ENCODE results near the gene NFAT5.
"Not testable (repeated sequence)": the region's sequence is repeated elsewhere in the genome, so short reads cannot be mapped to it uniquely, and the experiment has no call there.

Gene NFAT5

GRCh38 chr16:69532641-69533455, 32.9 kb upstream of the NFAT5 start:
- no peak overlapping the region; the same call in 1 of the 2 replicates for H3K4me3 ChIP-seq (ENCODE audit: low read depth, low read length)
- no peaks in the 10 kb centered on the region for H3K9me3 ChIP-seq (ENCODE audit: control insufficient read depth, insufficient read depth, low read length)
- H3K27ac ChIP-seq (ENCODE audit: low read depth, low read length): no peak overlapping the region
- no peaks in the 10 kb centered on the region for H3K36me3 ChIP-seq (ENCODE audit: control insufficient read depth, insufficient read depth, low read length)
- no peaks in the 10 kb centered on the region for H3K27me3 ChIP-seq (ENCODE audit: control insufficient read depth, insufficient read depth, low read length)
- H3K9ac ChIP-seq (ENCODE audit: low read depth, low read length): no peak overlapping the region
- peaks cover 24% of the 10 kb centered on the region for H3K4me1 ChIP-seq (ENCODE audit: control insufficient read depth, insufficient read depth, low read length)

DNA sequence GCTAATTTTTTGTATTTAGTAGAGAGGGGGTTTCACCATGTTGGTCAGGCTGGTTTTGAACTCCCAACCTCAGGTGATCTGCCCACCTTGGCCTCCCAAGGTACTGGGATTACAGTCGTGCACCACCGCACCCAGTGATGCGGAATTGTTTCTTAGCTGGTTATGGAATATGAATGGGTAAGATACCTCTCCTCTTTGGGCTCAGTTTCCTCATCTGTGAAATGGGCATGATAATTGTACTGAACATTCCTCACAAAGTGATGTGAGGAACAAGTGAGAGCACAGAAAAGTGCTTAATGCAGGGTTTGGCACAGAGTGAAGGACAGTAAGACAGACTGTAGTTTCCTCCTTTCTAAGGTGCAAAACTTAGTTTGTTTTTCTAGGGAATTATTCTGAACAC, 31.0 kb upstream of the NFAT5 start:
- Histone ChIP-seq H3K36me3 (ENCODE audit: control insufficient read depth, insufficient read depth, low read length) (no peaks in the 10 kb centered on the region), H3K27me3 (ENCODE audit: control insufficient read depth, insufficient read depth, low read length) (no peaks in the 10 kb centered on the region), H3K4me1 (ENCODE audit: control insufficient read depth, insufficient read depth, low read length) (peaks cover 18% of the 10 kb centered on the region), H3K9me3 (ENCODE audit: control insufficient read depth, insufficient read depth, low read length) (no peaks in the 10 kb centered on the region), H3K27ac (ENCODE audit: low read depth, low read length) (peak overlapping the region; percentile 4), H3K4me3 (ENCODE audit: low read depth, low read length) (no peak overlapping the region), H3K9ac (ENCODE audit: low read depth, low read length) (no peak overlapping the region)

DNA sequence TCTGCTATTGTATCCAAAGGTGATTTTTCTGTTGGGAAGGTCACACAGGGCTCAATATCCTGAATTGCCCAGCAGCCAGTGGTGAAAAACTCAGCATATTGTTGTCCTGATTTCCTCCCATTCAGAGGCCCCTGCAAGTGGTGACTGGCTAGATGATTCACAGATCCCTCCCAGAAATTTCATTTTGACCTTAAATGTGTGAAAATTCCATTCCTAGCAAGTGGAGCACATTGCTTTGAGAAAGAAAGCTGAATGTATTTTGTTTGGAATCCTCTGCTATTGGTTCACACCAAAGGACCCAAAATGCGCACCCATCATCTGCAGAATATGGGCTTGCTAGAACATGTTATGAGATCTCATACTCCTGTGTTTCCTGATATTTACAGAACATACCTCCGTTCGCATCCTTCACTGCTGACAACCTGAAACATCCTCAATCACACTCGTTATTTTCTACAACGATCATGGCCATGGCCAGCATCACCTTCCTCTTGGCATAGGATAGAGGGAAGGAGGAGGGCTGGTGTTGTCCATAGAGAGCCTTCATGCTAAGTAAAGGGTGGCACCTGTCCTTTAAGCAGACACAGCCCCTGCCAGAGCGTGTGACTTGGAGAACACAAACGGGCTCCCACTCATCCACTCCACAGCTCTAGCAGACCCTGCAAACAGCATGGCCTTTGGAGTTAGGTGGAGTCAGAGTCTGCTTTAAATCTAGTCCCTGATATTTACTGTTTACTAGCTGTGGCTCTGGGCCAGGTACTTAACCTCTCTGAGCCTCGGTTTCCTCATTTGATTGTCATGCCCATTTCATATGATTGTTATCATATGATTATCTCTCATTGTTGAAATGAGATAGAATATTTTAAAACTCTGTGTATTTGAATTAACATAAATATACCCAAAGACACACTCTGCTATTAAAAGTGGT, 30.4 kb upstream of the NFAT5 start:
- no peaks in the 10 kb centered on the region for H3K27me3 ChIP-seq (ENCODE audit: control insufficient read depth, insufficient read depth, low read length)
- peak overlapping the region; percentile 4 for H3K27ac ChIP-seq (ENCODE audit: low read depth, low read length)
- H3K4me1 ChIP-seq (ENCODE audit: control insufficient read depth, insufficient read depth, low read length): peaks cover 14% of the 10 kb centered on the region
- no peaks in the 10 kb centered on the region for H3K9me3 ChIP-seq (ENCODE audit: control insufficient read depth, insufficient read depth, low read length)
- H3K4me3 ChIP-seq (ENCODE audit: low read depth, low read length): no peak overlapping the region
- H3K36me3 ChIP-seq (ENCODE audit: control insufficient read depth, insufficient read depth, low read length): no peaks in the 10 kb centered on the region
- H3K9ac ChIP-seq (ENCODE audit: low read depth, low read length): no peak overlapping the region

- H3K36me3 ChIP-seq (ENCODE audit: control insufficient read depth, insufficient read depth, low read length): no peaks in the 10 kb centered on the region
- H3K4me1 ChIP-seq (ENCODE audit: control insufficient read depth, insufficient read depth, low read length): peaks cover 5% of the 10 kb centered on the region
- H3K9me3 ChIP-seq (ENCODE audit: control insufficient read depth, insufficient read depth, low read length): no peaks in the 10 kb centered on the region
- no peak overlapping the region for H3K9ac ChIP-seq (ENCODE audit: low read depth, low read length)
- H3K27me3 ChIP-seq (ENCODE audit: control insufficient read depth, insufficient read depth, low read length): no peaks in the 10 kb centered on the region
- no peak overlapping the region for H3K27ac ChIP-seq (ENCODE audit: low read depth, low read length)
- no peak overlapping the region for H3K4me3 ChIP-seq (ENCODE audit: low read depth, low read length)
Measured at GRCh38 chr16:69537706-69538080, 28.1 kb upstream of the NFAT5 start.

DNA sequence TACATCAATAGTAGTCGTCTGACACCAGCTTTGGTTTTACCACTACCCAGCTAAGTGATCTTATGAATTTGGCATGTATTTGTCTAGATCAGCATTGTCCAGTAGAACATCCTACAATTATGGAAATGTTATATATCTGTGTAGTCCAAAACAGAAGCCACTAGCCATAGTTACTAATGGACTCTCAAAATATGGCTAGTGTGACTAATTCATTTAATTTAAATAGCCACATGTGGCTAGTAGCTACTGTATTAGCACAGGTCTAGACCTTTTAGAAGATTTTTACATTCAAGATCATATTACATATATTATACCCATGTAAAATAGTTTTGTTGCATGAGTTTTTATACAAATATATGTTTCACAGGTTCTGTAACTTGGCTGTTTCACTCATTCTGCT, 27.0 kb upstream of the NFAT5 start:
- no peak overlapping the region for H3K4me3 ChIP-seq (ENCODE audit: low read depth, low read length)
- H3K9ac ChIP-seq (ENCODE audit: low read depth, low read length): no peak overlapping the region
- H3K36me3 ChIP-seq (ENCODE audit: control insufficient read depth, insufficient read depth, low read length): no peaks in the 10 kb centered on the region
- H3K4me1 ChIP-seq (ENCODE audit: control insufficient read depth, insufficient read depth, low read length): no peaks in the 10 kb centered on the region
- H3K9me3 ChIP-seq (ENCODE audit: control insufficient read depth, insufficient read depth, low read length): no peaks in the 10 kb centered on the region
- H3K27me3 ChIP-seq (ENCODE audit: control insufficient read depth, insufficient read depth, low read length): no peaks in the 10 kb centered on the region
- H3K27ac ChIP-seq (ENCODE audit: low read depth, low read length): no peak overlapping the region

- Histone ChIP-seq H3K4me1 (ENCODE audit: control insufficient read depth, insufficient read depth, low read length) (no peaks in the 10 kb centered on the region), H3K36me3 (ENCODE audit: control insufficient read depth, insufficient read depth, low read length) (no peaks in the 10 kb centered on the region), H3K4me3 (ENCODE audit: low read depth, low read length) (no peak overlapping the region), H3K27ac (ENCODE audit: low read depth, low read length) (no peak overlapping the region), H3K27me3 (ENCODE audit: control insufficient read depth, insufficient read depth, low read length) (no peaks in the 10 kb centered on the region), H3K9ac (ENCODE audit: low read depth, low read length) (no peak overlapping the region), H3K9me3 (ENCODE audit: control insufficient read depth, insufficient read depth, low read length) (no peaks in the 10 kb centered on the region)
Measured at GRCh38 chr16:69542974-69543373, 22.8 kb upstream of the NFAT5 start.

DNA sequence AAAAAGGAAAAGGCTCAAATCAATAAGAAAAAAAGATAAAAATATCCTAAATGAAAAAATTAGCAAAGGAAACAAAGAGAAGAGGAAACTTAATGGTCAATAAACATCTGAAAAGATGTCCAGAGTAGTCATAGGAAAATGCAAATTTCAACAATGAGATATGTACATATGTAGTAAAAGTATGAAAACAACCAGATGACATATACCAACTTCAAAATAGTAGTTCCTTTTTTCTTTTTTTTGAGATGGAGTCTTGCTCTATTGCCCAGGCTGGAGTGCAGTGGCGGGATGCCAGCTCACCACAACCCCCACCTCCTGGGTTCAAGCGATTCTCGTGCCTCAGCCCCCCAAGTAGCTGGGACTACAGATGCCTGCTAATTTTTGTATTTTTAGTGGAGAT, 21.7 kb upstream of the NFAT5 start:
- Histone ChIP-seq H3K27ac (ENCODE audit: low read depth, low read length) (no peak overlapping the region), H3K4me3 (ENCODE audit: low read depth, low read length) (no peak overlapping the region), H3K27me3 (ENCODE audit: control insufficient read depth, insufficient read depth, low read length) (no peaks in the 10 kb centered on the region), H3K9me3 (ENCODE audit: control insufficient read depth, insufficient read depth, low read length) (no peaks in the 10 kb centered on the region), H3K36me3 (ENCODE audit: control insufficient read depth, insufficient read depth, low read length) (no peaks in the 10 kb centered on the region), H3K4me1 (ENCODE audit: control insufficient read depth, insufficient read depth, low read length) (no peaks in the 10 kb centered on the region), H3K9ac (ENCODE audit: low read depth, low read length) (no peak overlapping the region)

DNA sequence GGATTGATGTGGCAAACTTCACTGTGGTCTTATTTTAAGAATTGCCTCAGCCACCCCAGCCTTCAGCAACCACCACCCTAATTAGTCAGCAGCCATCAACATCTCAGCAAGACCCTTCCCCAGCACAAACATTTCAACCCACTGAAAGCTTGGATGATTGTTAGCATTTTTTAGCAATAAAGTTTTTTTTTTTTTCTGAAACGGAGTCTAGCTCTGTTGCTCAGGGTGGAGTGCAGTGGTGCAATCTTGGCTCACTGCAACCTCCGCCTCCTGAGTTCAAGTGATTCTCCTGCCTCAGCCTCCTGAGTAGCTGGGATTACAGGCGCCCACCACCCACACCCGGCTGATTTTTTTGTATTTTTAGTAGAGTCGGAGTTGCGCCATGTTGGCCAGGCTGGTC, 19.1 kb upstream of the NFAT5 start:
- not testable (repeated sequence) for H3K9ac ChIP-seq (ENCODE audit: low read depth, low read length); H3K9me3 ChIP-seq (ENCODE audit: control insufficient read depth, insufficient read depth, low read length); H3K27ac ChIP-seq (ENCODE audit: low read depth, low read length); H3K36me3 ChIP-seq (ENCODE audit: control insufficient read depth, insufficient read depth, low read length); H3K4me3 ChIP-seq (ENCODE audit: low read depth, low read length); H3K27me3 ChIP-seq (ENCODE audit: control insufficient read depth, insufficient read depth, low read length); H3K4me1 ChIP-seq (ENCODE audit: control insufficient read depth, insufficient read depth, low read length)

DNA sequence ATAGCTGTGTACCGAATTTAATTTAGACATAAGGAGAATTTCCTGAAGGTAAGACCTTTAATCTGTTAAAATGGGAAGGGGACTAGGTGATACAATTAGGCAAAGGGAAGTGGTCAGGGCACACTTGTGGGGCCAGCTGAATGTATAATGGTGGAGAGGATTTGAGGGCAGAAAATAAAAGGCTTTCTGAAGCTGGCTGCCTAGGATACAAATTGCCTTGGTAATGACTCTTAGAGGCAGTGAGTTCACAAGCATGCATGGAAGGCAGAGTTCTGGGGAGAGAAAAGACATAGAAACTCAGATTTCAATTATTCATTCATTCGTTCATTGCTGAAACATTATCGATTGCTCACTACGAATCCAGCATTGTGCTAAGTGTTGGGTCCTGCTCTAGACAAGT, 12.4 kb upstream of the NFAT5 start:
- Histone ChIP-seq H3K4me3 (ENCODE audit: low read depth, low read length) (no peak overlapping the region), H3K9me3 (ENCODE audit: control insufficient read depth, insufficient read depth, low read length) (no peaks in the 10 kb centered on the region), H3K36me3 (ENCODE audit: control insufficient read depth, insufficient read depth, low read length) (no peaks in the 10 kb centered on the region), H3K27me3 (ENCODE audit: control insufficient read depth, insufficient read depth, low read length) (no peaks in the 10 kb centered on the region), H3K9ac (ENCODE audit: low read depth, low read length) (no peak overlapping the region), H3K4me1 (ENCODE audit: control insufficient read depth, insufficient read depth, low read length) (peaks cover 4% of the 10 kb centered on the region; the same call in 1 of the 2 replicates), H3K27ac (ENCODE audit: low read depth, low read length) (no peak overlapping the region)

DNA sequence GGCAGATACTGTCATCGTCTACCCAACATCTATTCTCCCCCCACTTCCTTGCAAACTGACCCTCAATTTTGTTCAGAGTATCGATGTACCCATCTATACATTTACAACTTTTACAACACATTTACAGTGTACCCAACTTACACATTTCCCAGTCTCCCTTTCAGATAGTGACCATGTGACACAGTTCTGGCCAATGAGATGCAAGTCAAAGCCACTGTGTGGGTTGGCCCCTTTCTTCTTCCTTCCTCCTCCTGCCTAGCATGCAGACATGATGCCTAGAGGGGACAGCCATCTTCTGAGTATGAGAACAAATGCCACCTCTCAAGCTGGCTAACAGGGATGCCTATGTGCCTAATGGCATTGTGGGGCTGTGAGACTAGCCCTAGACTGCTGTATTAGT, 11.3 kb upstream of the NFAT5 start:
- Histone ChIP-seq H3K36me3 (ENCODE audit: control insufficient read depth, insufficient read depth, low read length) (no peaks in the 10 kb centered on the region), H3K9ac (ENCODE audit: low read depth, low read length) (no peak overlapping the region), H3K9me3 (ENCODE audit: control insufficient read depth, insufficient read depth, low read length) (no peaks in the 10 kb centered on the region), H3K27me3 (ENCODE audit: control insufficient read depth, insufficient read depth, low read length) (no peaks in the 10 kb centered on the region), H3K27ac (ENCODE audit: low read depth, low read length) (no peak overlapping the region), H3K4me1 (ENCODE audit: control insufficient read depth, insufficient read depth, low read length) (peaks cover 4% of the 10 kb centered on the region; the same call in 1 of the 2 replicates), H3K4me3 (ENCODE audit: low read depth, low read length) (no peak overlapping the region)

- Histone ChIP-seq H3K27me3 (ENCODE audit: control insufficient read depth, insufficient read depth, low read length) (no peaks in the 10 kb centered on the region), H3K4me3 (ENCODE audit: low read depth, low read length) (no peak overlapping the region), H3K27ac (ENCODE audit: low read depth, low read length) (no peak overlapping the region), H3K9me3 (ENCODE audit: control insufficient read depth, insufficient read depth, low read length) (no peaks in the 10 kb centered on the region), H3K9ac (ENCODE audit: low read depth, low read length) (no peak overlapping the region), H3K36me3 (ENCODE audit: control insufficient read depth, insufficient read depth, low read length) (no peaks in the 10 kb centered on the region), H3K4me1 (ENCODE audit: control insufficient read depth, insufficient read depth, low read length) (peaks cover 4% of the 10 kb centered on the region; the same call in 1 of the 2 replicates)
Measured at GRCh38 chr16:69555437-69555836, 10.3 kb upstream of the NFAT5 start.

Measured in HUES48 (cell line).